GM18867 (cell line): ENCODE results near the gene RPA3.

Source experiments
- ATAC-seq: cut with Tn5 transposase; IDR thresholded peaks from one replicate; pipeline ENCODE4 v1.9.1; 2021; ENCODE audit warnings: mild to moderate bottlenecking, moderate library complexity; ENCODE audit not compliant: unreplicated experiment

The RPA3 gene

DNA sequence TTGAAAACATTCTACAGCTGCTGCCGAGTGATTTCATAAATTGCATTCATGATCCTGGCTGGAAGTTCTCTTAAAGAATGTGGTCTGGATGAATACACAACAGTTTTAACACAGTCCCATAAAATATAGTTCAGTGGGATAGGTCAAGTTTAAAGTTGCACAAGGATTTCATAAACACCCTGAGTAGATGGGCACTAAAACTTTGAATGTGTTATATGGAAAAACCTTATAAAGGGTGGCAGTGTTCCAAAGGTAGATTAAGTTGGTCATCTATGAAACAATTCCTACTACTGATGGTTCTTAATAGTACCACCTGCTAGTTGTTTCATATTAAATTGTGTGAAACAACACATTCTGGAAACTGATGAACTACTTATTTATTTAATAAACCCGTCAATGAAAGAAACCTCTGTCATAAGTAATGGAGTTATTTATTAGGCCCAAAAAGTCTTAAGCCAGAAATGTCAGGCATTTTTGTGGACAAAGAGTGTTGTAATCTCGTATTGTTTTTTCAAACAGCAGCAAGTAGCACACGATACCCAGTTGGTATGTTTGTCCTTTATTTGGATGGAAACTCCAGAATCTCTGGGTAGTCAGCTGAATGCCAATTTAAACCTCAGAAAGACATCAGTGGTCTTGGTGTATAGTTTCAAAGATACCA is 14.3 kb upstream of the RPA3 start:
- no peak for ATAC-seq

DNA sequence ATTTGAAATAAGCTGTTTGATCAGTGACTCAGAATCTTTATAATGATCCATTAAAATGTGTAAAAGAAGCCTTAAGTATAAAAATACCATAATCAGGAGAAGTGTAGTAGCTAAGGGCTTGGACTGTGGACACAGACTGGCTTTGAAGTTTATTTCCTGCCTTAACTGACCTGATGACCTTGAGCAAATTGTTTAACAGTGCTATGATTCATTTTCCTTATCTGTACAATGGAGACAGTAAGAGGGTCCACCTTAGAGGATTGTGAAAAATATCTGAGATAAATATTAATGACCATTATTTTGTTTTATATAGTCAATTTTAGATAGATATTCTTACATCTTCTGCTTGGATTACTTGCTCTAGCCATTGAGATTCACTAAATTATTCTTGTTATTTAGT is 13.3 kb upstream of the RPA3 start:
- no peak for ATAC-seq

DNA sequence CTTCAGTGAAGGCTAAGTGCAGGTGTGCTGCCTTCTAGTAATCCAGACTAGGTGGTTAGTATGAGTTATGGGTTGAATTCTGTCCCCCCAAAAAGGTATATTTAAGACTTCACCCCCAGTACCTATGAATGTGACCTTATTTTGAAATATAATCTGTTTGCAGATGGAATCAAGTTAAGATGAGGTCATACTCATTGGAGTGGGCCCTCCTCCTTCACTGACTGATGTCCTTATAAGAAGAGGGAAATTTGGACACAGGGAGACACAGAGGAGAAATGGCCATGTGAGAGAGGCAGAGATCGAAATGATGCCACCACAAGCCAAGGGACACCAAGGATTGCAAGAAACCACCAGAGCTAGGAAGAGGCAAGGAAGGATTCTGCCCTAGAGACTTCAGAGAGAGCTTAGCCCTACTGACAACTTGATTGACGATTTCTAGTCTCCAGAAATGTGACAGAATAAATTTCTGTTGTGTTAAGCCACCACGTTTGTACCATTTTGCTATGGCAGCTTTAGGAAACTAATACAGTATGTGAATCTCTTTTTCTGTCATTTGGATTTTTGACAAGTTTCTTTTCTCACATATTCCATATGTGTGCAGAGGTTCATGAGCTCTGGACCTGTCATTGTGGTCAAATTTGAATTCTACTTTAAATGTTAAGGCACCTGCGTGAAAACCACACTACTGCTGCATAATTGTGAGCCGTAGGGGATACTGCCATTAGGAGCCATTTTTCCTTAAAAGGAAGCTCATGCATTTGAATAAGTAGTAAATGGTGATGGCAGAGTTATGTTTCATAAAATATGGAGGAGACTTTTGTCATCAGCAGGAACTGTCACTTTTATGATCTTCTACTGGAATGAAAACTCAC is 2.6 kb upstream of the RPA3 start:
- peak; percentile 49 for ATAC-seq

DNA sequence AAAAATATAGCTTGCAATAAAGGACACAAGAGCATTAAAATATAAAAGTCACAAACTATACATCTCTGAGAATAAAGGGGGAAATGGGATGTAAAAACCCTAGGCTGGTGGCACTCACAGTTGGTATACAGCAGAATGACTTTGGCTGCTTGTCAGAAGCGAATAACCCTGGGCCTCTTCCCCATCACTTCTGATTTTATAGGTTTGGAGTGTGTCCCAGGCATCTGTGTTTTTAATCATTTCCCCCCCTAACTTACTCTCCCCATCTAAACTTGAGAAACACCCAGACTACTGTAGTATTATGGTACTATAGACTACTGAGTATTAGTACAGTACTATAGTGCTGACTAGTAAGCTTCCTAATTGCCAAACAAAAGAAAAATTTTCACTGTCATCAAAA is 1.8 kb upstream of the RPA3 start:
- no peak for ATAC-seq

DNA sequence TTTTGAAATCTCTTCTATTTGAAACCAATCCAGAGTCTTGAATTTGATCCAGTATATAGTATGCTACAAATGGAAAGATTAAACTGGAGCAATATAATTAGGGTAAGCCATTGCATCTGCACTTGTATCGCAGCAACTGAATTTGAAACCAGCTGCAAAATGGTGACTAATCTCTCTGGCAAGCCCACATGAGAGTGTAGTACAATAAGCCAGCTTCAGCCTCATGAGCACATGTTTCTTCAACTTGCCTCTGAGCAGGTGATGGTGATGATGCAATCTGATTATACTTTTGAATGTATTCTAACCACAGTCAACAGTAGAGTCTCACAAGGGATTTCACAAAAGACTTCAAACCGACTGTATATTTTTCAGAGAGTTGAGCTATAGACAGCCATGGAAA is 829 bp upstream of the RPA3 start:
- ATAC-seq: peak; percentile 93

DNA sequence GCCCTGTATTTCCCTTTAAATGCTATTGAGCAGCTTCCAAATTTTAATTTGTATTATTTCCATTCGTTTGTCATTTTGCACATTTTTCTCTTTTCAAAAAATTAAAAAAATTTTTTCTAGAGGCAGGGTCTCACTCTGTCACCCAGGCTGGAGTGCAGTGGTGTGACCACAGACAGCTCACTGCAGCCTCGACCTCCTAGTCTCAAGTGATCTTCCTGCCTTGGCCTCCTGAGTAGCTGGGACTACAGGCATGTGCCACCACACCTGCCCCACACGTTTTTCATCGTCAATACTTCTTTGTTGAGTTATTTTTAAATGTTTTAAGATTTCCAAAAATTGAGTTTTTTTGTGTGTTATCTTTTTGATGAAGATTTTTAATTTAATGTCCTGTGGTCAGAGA is 4.7 kb downstream of the RPA3 start:
- no peak for ATAC-seq

DNA sequence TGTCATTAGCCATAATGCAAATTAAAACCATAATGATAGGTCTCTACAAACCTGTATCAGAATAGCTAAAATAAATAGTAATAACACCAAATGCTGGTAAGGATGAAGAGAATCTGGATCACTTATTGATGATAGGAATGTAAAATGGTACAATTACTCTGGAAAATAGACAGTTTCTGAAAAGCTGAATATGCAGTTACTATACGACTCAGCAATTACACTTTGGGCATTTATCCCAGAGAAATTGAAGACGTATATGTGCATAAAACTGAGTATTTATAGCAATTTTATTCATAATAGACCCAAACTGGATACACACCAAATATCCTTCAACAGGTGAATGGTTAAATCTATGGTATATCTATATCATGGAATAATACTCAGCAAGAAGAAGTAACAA is 7.9 kb downstream of the RPA3 start:
- no peak for ATAC-seq

DNA sequence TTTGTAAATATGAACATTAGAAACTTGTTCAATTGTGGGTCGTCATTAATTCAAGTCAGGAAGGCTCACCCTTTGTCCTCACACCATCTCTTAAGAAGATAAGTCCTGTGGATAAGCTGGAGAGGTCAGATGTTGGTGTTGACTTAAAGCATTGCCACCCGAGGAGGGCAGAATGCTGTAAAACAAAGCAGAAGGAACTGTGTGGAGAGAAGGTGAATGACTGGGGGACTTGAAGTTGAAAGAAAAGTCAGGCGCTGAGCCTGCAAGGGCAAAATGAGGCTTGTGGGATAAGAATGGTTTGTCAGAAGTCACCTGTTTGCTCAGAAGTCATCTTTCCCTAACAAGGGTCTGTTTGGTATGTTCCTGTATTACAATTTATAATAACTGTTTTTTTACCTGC is 9.1 kb downstream of the RPA3 start:
- ATAC-seq: no peak

DNA sequence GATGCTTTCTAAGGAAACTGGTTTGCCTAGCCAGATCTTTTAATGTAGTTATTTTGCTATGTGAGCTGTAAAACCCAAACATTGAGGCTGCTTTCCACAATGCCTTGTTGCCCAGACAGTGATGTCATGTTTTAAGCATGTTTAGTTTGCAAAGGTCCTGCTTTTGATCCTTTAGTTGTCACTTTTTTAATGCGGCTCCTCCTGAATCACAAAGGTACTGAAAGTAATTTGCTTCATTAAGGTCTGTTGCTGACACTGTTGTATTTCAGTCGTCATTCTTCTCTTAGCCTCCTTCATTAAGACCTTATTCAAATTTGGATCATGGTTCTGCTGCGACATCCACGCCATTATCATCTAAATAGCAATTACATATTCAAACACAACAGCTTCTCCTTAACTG is 10.6 kb downstream of the RPA3 start:
- no peak for ATAC-seq

DNA sequence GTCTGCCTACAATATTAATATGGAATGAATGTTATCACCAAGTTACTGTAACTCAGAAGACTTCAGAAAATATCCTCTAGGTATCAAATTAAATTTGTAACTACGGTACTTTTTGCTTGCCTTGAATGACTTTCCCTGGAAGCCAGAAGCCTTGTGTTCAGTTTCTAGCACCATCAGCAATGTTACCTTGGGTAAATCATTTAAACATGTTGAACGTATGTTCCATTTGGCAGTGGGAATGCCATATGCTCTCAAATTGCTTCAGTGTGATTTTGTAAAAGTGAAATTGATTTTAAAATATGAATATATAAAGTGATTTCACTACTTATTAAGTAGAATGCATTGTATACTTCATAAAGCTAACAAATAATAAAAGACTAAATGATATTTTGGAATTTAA is 11.2 kb downstream of the RPA3 start:
- ATAC-seq: no peak

DNA sequence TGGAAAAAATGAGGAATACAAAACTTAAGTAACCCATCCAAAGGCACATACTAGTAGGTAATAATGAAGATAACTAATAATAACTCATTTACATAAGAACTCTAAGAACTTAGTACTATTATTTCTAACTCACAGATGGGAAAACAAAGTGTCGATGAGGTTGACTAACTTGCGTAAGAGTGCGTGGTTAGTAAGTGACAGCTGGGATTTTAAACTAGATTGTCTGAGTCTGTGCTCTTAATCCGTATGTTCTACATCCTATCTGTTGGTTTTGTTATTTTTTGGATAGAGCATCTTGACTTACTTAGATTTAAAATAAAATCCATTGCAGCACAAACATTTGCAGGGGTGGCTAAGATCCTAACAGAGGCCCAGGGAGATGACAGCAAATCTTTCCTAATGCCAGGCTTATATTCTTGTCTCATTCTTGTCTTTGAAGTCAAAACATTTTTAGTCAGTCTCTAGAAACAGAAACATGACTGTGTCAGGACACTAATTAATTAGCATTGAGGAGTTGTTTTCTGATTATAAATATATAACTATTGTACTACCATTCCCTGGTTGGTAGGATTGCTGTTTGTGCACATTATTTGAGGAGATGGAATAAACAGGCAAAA is 11.7 kb downstream of the RPA3 start:
- ATAC-seq: peak; percentile 28

DNA sequence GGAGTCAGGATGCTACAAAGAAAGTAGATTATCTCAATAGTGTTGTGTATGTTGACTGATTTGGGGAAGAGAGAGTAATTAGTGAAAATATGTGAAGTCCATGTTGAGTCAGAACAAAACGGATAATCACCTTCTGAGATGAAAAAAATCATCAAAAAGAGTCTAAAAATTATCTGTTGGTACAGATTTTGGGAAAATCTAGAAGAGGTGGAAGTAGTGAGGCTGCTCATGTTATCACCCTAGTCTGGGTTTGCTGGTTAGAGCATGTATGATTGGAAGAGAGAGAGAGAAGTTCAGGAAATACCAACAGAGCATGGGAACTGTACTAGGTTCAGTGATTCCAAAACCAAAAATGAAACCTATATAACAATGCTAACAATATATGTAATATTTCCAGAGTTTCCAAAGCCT is 12.3 kb downstream of the RPA3 start:
- peak; percentile 74 for ATAC-seq

DNA sequence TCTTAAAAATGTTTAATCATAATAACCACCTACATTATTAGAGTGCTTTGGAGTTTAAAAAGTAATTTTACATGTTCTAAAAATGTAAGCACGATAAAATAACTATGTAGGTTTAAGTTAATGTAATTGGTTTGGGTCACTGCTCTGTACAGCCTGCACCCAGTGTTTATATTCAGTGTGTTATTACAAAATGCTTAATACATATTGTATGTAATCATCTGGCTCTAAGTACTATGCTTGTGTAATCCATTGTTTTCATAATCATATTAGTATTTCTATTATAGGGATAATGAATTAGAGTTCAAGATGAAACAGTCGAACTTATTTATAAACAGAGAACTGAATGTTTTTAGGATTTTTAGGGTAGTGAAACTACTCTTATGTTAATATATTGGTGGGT is 13.1 kb downstream of the RPA3 start:
- no peak for ATAC-seq

DNA sequence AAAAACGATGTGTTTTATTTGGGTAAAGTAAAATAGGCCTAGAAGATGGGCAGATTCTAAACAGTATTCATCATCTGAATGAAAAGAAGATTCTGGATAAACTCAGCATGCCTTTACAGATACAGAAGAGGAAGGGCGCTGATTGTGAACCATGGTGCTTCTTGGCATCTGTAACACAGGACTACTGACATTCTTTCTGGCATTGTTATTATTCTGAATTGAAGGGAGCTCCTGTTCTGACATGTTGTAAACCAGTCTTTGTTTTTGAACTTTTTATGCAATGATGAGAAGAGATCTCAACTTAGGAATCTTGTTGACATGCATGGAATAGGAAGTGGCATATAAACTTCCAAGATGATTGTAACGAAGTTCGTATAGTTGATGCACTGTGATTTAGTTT is 13.5 kb downstream of the RPA3 start:
- ATAC-seq: no peak

DNA sequence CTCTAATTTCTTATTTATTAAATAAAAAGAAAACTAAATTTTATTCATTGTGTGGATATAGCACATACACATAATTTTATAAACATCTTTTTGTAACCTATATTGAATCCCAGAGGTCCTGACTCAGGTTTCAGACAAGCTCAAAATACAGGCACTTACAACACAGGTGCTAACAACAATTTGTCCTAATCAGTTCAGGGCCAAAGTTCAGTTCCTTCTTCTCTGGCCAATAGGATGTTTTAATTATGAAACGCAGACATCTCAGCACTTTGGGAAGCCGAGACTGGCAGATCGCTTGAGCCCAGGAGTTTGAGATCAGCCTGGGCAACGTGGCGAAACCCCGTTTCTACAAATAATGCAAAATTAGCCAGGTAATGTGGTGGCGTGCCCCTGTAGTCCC is 15.0 kb downstream of the RPA3 start:
- no peak for ATAC-seq

DNA sequence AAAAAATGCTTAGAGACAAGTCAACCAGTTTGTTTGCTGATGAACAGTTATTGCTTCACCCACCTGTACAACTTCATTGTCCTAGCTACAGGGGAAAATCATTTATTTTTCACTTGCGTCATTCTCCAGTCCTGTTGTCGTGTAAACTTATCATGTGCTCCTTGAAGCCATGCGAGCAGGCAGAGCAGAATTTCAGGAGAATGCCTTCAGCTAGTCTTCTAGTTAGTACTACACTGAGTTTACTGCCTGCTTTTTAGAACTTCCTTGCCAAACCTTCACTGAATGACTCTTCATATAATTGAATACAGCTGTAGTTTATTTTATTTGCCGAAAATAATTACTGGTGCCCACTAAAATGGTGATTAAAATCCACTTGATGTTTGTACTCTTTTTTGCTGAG is 15.6 kb downstream of the RPA3 start:
- no peak for ATAC-seq

DNA sequence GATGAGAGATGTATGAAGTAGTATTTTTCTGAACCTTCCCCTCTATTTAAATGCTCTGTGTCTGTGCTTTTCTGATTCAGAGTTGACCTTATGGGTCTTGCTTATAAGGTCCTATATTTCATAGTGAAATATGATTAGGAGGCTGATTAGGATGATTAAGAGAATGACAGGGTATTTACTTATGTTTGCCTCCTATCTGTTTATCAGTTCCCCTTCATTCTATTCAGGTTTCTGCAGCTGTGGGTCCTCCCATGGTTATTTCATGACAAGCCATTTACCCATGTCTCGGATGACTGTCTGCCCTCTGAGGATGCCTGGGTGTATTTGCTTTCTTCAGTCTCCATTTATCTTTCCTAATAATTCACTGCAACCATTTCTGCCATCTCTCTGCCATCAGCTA is 16.9 kb downstream of the RPA3 start:
- no peak for ATAC-seq

DNA sequence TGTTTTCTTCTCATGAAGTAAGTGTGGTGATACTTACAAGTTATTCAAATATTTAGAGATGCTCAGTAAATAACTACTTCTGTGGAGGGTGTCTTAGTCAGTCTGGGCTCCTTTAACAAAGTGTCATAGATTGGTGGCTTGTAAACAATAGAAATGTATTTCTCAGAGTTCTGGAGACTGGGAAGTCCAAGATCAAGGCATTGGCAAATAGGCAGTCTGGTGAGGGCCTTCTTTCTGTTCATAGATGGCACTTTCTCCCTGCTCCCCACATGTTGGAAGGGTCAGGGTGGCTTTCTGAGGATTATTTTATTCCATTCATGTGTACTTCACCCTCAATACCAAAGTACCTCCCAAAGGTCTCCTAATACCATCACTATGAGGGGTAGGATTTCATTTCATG is 18.4 kb downstream of the RPA3 start:
- ATAC-seq: no peak

DNA sequence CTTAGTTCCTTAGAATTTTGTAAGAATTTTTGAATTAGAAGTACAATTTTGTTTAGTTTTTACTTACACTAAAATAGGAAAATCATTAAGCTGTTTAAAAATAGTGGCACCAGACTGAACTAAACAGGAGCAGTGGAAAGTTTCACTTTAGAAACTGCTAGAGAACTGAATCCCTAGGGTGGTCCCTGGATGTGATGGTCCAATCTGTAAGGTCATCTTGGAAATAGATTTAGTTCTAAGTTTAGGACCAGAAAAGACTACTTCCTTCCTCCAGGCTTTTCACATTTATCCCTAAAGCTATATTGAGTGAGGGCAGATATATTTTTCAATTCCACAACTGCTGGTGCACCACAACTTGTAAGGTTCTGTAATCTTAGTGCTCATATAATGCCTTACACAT is 19.0 kb downstream of the RPA3 start:
- ATAC-seq: no peak

DNA sequence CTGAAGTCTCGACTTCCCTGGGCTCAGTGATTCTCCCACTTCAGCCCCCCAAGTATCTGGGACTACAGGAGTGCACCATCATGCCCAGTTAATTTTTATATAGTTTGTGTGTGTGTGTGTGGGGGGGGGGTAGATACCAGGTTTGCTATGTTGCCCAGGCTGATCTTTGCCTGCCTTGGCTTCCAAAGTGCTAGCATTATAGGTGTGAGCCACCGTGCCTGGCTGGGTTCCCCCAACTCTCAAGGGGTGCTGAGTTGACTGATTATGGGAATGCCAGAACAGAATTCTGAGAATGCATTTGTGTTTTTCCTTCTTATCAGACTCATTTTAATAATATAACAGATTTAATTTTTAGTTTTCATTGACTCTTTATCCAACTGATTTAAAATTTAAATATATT is 19.5 kb downstream of the RPA3 start:
- ATAC-seq: no peak

DNA sequence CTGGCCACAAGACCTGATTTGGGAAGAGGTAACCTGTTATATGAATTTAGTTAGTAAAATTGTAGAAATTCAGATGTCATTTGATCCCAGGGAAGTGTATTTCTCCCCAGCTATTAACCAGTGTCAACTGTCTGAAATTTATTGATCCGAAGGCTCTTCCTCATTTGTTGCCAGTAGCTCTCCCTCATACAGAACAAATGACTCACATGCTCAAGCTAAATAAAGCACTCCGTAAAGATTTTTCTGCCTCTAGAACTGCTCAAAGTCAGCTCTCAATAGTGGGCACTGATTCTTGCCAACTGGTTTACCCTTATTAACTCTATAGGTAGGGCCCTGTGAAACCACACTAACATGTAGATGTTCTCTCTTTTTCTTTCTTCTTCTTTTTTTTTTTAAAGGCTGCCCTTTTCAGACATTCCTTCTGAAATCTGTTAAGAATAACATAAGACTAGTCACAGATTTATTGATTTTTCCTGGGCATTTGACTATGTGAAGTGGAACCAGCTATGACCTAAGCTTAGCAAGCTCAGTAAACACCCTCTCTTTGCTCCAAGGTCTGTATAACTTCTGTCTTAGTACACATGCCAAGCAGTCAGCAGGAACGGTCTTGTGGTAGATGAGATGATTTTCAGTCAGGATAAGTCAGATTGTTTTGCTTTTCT is 21.8 kb downstream of the RPA3 start:
- ATAC-seq: no peak
